Measurements from ENCODE around the gene TAGLN2. TPM values are rescaled to one million over a fixed set of nuclear protein-coding genes. Genes with fewer than 3 reads are reported as not detected.
"Not testable (repeated sequence)": the region's sequence is repeated elsewhere in the genome, so short reads cannot be mapped to it uniquely, and the experiment has no call there.

TAGLN2 gene
- total RNA-seq, 1 donor from 2014 or later, result 20.1 TPM

DNA sequence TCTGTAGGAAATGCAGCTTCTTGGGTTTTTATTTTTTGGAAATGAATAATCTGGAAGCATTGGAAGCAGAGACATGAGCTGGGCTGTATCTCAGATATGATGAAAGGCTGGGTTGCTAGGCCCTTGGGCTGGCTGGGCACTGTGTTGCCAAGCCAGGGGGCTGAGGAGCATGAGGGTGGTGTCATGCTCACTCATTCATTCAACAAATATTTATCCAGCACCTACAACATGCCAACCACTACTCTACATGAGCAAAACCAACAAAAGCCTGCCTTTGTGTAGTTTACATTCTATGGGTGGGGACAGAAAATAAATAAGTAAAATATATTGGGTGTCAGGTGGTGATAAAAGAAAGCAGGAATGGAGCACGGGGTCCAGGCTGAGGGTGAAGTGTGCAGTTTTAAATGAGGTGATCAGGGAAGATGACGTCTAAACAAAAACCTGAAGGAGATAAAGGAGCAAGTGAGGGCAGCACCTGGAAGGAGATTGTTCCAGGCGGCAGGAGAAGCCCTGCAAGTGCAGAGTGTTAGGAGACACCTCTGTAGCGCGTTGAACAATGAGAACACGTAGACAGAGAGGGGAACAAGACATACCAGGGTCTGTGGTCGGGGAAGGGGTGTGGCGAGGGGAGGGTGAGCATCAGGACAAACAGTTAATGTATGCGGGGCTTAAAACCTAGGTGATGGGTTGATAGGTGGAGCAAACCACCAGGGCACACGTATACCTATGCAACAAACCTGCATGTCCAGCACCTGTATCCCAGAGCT lies 10.9 kb downstream of the TAGLN2 start:
- no peaks in the 10 kb centered on the region for H3K27me3 Mint-ChIP-seq (ENCODE audit: low read depth)
- no peak for DNase-seq (ENCODE audit: low read depth, low spot score)
- H3K4me3 Mint-ChIP-seq, result no peak overlapping the region
- no peaks in the 10 kb centered on the region for H3K36me3 Mint-ChIP-seq (ENCODE audit: low read depth)
- no peak overlapping the region for H3K27ac Mint-ChIP-seq (ENCODE audit: unreplicated experiment)
- no peaks in the 10 kb centered on the region for H3K9me3 Mint-ChIP-seq
- TF ChIP-seq, protein P1, sequence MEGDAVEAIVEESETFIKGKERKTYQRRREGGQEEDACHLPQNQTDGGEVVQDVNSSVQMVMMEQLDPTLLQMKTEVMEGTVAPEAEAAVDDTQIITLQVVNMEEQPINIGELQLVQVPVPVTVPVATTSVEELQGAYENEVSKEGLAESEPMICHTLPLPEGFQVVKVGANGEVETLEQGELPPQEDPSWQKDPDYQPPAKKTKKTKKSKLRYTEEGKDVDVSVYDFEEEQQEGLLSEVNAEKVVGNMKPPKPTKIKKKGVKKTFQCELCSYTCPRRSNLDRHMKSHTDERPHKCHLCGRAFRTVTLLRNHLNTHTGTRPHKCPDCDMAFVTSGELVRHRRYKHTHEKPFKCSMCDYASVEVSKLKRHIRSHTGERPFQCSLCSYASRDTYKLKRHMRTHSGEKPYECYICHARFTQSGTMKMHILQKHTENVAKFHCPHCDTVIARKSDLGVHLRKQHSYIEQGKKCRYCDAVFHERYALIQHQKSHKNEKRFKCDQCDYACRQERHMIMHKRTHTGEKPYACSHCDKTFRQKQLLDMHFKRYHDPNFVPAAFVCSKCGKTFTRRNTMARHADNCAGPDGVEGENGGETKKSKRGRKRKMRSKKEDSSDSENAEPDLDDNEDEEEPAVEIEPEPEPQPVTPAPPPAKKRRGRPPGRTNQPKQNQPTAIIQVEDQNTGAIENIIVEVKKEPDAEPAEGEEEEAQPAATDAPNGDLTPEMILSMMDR (conservative IDR thresholded peaks at IDR 0.05), result no peak
- H3K4me1 Mint-ChIP-seq, result peaks cover 26% of the 10 kb centered on the region

DNA sequence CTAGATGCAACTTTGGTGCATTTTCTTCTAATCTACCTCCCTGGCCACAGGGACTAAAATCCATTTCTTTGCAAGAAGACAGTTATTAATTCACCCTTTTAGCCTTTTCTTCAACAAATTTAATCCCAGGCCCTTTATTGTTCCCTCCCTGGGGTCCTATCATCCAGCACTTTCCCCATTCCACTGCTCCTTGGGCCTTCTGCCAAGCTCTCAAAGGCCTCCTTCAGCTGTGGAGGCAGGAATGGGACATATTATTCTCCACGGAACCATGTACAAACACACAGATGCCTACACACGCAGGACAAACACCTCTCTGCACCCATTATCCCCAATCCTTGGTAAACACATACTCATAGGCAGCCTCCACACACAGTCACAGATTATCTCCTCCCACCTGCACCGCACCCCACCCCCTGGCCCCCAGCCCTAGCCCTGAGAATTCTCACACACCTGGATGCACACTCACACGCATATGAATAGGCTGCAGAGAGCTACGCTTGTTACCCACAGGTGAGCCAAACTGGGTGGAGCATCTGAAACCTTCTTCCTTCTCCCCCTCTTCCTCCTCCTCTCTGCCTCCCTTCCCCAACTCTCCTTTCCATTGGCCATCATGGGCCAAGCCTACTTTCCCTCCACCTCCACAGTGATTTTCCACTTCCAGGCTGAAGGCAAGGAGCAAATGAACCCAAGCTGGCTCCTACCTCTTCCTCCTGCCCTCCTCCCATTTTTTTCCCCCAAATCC lies 11.7 kb downstream of the TAGLN2 start:
- Mint-ChIP-seq H3K27ac (ENCODE audit: unreplicated experiment) (no peak overlapping the region), H3K4me1 (peaks cover 26% of the 10 kb centered on the region), H3K27me3 (ENCODE audit: low read depth) (no peaks in the 10 kb centered on the region), H3K9me3 (no peaks in the 10 kb centered on the region), H3K4me3 (no peak overlapping the region), H3K36me3 (ENCODE audit: low read depth) (no peaks in the 10 kb centered on the region)
- TF ChIP-seq, protein P1 (conservative IDR thresholded peaks at IDR 0.05), result no peak
- DNase-seq (ENCODE audit: low read depth, low spot score), result no peak

DNA sequence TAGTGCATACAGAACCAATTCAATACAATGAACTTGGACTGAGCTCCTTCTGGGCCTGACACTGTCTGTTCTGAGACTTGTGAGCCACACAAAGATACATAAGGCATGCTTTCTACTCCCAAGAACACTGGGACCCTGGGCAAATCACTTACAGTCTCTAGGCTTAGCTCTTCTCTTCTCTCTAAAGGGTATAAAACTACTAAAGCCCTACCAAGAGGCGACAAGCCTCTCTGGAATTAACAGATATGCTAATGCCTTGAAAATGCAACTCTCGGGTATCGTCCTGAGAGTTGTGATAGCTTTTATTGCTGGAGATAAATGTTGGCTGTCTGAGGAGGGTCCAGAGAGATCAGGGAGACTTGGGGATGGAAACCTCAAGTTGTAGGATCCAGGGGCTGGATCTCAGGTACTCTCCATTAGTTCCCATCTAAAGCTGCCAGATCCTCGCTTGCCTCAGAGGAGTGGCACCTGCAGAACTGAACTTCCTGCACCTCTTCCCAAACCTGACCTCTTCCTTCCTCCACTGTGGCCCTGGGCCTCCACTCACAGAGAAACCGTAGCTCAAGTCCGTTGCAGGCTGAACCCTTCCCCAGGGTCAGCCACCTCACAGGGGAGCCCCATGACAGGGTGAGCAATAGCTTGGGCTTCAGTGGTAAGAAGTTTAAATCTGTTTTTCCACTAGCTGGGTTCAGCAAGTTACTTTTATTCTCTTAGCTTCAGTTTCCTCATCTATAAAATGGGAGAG lies 13.8 kb downstream of the TAGLN2 start:
- H3K4me3 Mint-ChIP-seq, result no peak overlapping the region
- H3K36me3 Mint-ChIP-seq (ENCODE audit: low read depth), result no peaks in the 10 kb centered on the region
- TF ChIP-seq, protein P1 (conservative IDR thresholded peaks at IDR 0.05), result no peak
- H3K27me3 Mint-ChIP-seq (ENCODE audit: low read depth), result no peaks in the 10 kb centered on the region
- H3K27ac Mint-ChIP-seq (ENCODE audit: unreplicated experiment), result no peak overlapping the region
- no peaks in the 10 kb centered on the region for H3K9me3 Mint-ChIP-seq
- H3K4me1 Mint-ChIP-seq, result peaks cover 31% of the 10 kb centered on the region
- DNase-seq (ENCODE audit: low read depth, low spot score), result no peak

DNA sequence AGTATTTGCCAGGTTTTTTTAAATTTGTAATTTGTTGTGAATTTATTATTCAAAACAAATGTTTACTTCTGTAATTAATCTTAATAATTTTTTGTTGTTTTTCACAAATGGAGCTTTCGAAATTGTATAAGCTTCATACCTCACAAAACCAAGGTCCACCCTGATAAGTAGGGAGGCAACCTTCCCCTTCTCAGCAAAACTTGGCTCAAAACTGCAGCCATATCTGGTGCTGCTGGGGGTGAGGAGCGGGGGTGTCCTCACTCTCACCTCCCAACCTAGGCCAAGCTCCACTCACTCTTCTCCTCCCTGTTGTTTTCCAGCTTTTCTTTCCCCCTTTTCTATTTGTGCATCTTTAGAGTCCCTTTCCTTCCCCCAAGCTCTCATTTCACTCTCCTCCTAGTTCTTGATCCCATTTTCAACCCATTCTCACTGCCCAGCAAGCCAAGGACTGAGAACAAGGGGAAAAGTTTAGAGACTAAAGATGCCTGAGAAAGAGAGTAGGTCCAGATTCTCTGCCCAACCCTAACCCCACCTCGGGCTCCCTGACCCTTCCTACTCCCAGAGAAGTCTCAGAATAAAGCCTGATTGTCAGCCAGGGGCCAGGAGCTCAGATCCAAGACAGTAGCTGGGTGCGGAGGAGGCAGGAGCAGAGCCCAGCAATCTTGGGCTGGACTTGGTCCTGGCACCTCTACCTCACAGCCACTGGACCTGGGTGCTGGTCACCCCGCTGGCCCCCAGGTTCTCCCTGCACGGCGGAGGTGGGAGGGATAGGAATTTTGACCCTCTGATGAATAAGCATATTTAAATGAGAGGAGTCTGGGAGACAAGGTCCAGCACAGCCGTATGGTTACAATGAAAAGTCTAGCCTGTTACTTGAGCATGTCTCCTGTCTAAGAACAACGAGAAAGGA lies 17.0 kb downstream of the TAGLN2 start:
- Mint-ChIP-seq H3K36me3 (ENCODE audit: low read depth) (no peaks in the 10 kb centered on the region), H3K4me1 (peaks cover 22% of the 10 kb centered on the region), H3K9me3 (peaks cover 7% of the 10 kb centered on the region), H3K27me3 (ENCODE audit: low read depth) (peaks cover 3% of the 10 kb centered on the region), H3K27ac (ENCODE audit: unreplicated experiment) (no peak overlapping the region), H3K4me3 (no peak overlapping the region)
- DNase-seq (ENCODE audit: low read depth, low spot score), result no peak
- TF ChIP-seq, protein P1 (conservative IDR thresholded peaks at IDR 0.05), result no peak

DNA sequence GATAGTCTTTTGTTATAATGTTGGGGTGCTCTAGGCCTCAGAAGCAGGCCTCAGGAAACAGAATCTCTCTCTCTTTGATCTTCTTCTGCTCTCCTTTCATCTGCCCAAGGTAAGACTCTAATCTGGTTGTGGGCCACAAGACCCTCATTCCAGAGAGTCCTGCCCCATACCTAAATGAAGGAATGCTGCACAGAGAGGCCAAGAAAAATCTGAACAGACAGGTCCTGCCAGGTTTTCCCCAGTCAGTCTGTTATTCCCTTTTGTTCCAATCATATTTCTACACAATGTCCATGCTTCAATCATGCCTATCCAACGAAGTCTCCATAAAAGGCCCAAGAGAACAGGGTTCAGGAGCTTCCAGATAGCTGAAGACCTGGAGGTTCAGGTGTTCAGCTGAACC lies 18.3 kb downstream of the TAGLN2 start:
- Mint-ChIP-seq H3K27me3 (ENCODE audit: low read depth) (peaks cover 3% of the 10 kb centered on the region), H3K36me3 (ENCODE audit: low read depth) (no peaks in the 10 kb centered on the region), H3K4me1 (peaks cover 19% of the 10 kb centered on the region), H3K9me3 (peaks cover 7% of the 10 kb centered on the region), H3K27ac (ENCODE audit: unreplicated experiment) (no peak overlapping the region), H3K4me3 (no peak overlapping the region)
- TF ChIP-seq, protein P1 (conservative IDR thresholded peaks at IDR 0.05), result no peak
- no peak for DNase-seq (ENCODE audit: low read depth, low spot score)

DNA sequence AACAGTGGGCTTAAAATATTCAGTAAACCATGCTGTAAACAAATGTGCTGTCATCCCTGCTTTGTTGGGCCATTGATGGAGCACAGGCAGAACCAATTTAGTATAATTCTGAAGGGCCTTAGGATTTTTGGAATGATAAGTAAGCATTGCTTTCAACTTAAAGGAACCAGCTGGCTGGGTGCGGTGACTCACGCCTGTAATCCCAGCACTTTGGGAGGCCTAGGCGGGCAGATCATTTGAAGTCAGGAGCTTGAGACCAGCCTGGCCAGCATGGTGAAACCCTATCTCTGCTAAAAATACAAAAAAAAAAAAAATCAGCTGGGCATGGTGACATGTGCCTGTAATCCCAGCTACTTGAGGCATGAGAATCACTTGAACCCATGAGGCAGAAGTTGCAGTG lies 21.3 kb downstream of the TAGLN2 start:
- H3K4me3 Mint-ChIP-seq; H3K36me3 Mint-ChIP-seq (ENCODE audit: low read depth); H3K27ac Mint-ChIP-seq (ENCODE audit: unreplicated experiment); DNase-seq (ENCODE audit: low read depth, low spot score); H3K9me3 Mint-ChIP-seq: not testable (repeated sequence)
- Mint-ChIP-seq H3K4me1 (peaks cover 22% of the 10 kb centered on the region), H3K27me3 (ENCODE audit: low read depth) (peaks cover 11% of the 10 kb centered on the region)

Data from neural crest cell (in vitro differentiated cells).